ENCODE results near the gene UTF1.

UTF1 gene

GRCh38 chr10:133196936-133197758 is 32.9 kb upstream of the UTF1 start:
- no peak for DNase-seq (ENCODE audit: low read depth, low spot score)

DNA sequence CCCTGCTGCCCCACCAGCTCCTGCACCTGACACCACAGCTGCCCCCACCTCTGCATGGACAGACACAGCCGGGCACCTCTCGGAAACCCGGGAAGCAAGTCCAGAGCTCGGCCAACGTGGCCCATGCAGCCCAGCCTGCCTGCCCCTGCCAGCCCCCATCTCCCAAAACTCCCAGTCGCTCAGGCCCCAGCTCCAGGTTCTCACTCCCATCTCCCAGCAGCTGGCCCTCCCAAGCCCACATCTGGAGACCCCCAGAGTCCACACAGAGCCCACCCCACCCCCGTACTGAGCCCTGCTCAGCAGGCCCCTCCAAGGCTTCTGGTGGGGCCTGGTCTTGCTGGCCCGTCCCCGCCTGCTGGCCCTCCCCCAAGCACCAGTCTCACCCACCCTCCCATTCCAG is 32.2 kb upstream of the UTF1 start:
- no peak for DNase-seq (ENCODE audit: low read depth, low spot score)

GRCh38 chr10:133198206-133198605 is 31.8 kb upstream of the UTF1 start:
- no peak for DNase-seq (ENCODE audit: low read depth, low spot score)

DNA sequence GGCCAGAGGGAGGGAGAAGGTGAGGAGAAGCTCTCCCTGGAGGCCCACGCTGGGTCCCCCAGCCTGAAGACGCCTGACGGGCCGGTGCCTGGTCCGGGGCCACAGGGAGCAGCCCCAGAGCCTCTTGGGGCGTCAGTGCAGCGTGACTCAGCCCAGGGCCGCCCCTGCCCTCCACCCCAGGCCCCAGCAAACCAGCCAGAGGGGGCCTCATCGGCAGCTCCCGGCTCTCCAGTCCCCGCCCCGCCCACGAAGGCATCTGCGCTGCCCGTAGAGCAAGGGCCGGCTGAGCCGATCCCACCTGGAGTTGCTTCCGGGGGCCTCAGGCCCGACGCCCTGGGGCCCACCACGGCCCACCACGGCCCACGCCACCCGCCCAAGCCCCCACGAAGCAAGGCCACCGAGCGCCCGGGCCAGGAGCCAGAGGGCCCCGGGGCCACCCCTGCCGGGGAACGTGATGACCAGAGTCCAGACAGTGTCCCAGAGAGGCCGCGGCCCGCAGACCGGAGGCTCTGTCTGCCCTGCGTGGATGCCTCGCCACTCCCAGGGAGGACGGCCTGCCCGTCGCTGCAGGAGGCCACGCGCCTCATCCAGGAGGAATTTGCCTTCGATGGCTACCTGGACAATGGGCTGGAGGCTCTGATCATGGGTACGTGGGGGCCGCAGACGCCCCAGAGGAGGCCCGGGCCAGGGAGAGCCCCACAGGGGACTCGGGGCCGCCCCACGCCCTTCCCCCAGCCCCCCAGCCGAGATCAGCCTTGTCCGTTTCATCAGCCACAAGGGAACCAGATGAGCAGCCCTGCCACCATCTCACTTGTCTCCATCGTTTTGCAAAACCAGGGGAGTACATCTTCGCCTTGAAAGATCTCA is 31.2 kb upstream of the UTF1 start:
- DNase-seq (ENCODE audit: low read depth, low spot score): no peak

- DNase-seq (ENCODE audit: low read depth, low spot score): no peak
These were observed 30.5 kb upstream of the UTF1 start for GRCh38 chr10:133199488-133199885.

- no peak for DNase-seq (ENCODE audit: low read depth, low spot score)
These were observed 29.9 kb upstream of the UTF1 start for GRCh38 chr10:133199992-133200611.

GRCh38 chr10:133200621-133201031 is 29.4 kb upstream of the UTF1 start:
- DNase-seq (ENCODE audit: low read depth, low spot score): no peak

GRCh38 chr10:133201151-133201947 is 28.7 kb upstream of the UTF1 start:
- no peak for DNase-seq (ENCODE audit: low read depth, low spot score)

DNA sequence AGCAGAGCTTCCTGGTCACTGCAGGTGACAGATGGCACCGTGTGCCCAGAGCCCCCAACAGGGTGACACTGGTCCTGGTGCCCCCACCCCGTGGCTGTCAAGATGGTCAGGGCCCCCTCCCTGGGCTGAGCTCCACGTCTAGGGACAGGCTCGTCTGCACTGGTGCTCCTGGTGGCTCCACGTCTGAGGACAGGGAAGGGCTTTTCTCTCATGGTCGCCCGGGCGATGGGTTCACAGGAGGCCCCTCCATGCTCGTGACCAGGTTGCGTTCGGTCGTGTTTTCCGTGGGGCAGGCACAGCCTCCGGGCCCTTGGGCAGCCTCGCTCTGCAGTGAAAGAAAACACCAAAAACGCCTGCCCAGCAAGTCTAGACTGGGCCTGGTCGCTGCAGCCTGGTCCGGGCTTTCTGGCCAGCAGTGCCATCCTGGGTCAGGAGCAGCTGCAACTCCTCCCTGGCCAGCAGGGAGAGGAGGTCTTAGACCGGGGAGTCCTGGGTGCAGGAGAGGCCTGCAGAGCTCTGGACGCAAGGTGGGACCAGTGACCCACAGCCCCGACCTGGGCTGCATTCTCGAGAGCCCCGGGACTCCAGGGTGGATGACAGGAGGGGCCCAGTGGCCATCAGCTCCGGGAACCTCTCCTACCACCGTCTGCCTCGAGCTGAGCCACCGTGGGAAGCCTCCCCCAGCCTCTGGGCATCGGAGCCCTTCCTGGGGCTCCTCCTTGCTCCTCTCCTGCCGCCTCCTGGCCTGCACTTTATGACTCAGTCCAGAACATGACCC is 27.9 kb upstream of the UTF1 start:
- DNase-seq (ENCODE audit: low read depth, low spot score): no peak

DNA sequence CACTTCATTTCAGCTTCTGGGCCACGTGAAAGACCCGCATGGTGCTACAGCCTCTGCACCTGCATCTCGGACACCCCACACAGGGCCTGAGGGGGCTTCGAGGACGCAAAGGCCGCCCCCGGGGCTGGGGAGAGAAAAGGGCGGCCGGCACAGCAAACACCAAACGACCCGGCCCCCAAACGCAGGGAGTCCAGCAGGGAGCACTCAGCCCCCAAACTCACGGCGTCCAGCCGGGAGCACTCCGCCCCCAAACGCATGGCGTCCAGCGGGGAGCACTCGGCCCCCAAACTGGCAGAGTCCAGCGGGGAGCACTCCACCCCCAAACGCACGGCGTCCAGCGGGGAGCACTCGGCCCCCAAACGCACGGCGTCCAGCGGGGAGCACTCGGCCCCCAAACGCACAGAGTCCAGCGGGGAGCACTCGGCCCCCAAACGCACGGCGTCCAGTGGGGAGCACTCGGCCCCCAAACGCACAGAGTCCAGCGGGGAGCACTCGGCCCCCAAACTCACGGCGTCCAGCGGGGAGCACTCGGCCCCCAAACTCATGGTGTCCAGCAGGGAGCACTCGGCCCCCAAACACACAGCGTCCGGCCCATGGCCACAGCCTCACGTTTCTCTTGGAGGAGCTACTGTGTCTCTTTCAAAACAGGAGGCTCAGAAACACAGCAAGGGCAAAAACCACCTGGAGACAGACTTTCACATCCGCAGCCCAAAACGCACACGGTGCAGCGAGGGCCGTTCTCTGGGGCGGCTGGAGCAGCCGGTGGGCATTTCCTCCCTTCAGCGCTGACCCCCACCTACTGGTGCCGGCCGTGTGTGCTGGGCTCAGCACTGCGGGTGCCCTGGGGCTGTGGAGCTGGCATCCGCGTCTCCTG is 27.0 kb upstream of the UTF1 start:
- no peak for DNase-seq (ENCODE audit: low read depth, low spot score)

DNA sequence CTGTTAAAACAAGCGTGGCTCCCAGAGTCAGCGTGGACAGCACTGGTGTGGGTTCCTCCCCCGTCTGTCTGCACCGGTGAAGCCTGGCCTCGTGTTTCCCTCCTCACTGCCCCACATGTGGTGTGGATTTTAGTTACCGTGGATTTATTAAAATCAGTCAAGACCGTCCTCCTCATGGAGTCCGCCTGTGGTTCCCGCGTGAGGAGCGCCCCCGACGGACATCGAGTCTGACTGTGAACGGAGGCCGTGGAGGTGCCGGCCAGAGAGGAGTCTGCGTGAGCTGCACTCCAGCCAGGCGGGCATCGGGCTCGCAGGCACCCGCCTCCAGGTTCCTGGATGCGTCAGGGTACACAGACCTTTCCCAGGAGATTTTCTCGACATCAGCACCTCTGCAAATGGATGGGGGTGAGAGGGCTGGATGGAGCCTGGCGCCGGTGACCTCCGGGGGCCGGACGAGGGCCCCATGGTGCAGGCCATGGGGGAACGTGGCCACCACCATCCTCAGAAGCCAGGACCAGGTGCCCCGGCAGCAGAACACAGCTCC is 26.3 kb upstream of the UTF1 start:
- DNase-seq (ENCODE audit: low read depth, low spot score): no peak

- DNase-seq (ENCODE audit: low read depth, low spot score): no peak
These were observed 25.6 kb upstream of the UTF1 start for GRCh38 chr10:133204226-133205015.

DNA sequence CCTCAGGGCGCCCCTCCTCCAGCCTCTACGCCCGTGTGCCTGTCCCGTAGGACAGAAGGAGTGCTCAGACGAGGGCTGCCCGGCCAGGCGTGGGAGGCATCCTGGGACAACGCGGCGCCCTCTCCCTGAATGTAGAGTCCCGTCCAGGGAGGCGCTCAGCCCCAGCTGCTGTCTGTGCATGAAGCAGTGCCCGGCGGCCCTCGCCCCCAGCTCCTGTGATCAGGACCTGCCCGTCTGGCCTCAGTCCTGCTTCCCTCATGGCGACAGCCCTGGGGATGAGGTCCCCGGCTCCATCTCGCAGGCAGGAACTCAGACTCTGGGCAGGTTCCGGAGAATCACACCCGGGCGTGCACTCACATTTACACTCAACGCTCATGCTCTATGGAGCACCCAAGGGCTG is 24.9 kb upstream of the UTF1 start:
- DNase-seq (ENCODE audit: low read depth, low spot score): no peak

GRCh38 chr10:133206356-133207040 is 23.5 kb upstream of the UTF1 start:
- DNase-seq (ENCODE audit: low read depth, low spot score): no peak

DNA sequence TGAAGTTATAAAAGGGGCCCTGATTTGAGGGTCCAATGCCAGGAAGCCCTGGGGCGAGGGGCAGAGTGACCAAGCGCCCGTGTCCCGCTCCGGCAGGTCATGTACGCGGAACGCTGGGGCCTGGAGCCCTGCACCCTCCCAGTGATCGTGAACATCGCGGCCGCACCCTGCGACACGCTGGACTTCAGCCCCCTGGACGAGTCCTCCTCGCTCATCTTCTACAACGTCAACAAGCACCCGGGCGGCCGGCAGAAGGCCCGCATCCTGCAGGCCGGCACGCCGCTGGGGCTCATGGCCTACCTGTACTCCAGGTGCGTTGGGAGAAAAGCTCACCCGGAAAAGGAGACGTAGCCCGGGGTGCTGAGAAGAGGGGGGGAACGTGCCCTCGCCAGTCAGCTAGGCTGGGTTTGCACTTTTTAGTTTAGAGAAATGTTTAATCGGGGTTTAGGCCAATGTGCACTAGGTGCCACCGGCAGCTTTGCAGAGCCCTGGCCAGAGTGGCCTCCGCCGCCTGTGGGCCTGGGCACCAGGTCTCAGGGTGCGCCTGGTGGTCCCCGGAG is 22.9 kb upstream of the UTF1 start:
- no peak for DNase-seq (ENCODE audit: low read depth, low spot score)

- no peak for DNase-seq (ENCODE audit: low read depth, low spot score)
These were observed 22.4 kb upstream of the UTF1 start for GRCh38 chr10:133207627-133208026.

- no peak for DNase-seq (ENCODE audit: low read depth, low spot score)
These were observed 21.6 kb upstream of the UTF1 start for GRCh38 chr10:133208466-133208865.

DNA sequence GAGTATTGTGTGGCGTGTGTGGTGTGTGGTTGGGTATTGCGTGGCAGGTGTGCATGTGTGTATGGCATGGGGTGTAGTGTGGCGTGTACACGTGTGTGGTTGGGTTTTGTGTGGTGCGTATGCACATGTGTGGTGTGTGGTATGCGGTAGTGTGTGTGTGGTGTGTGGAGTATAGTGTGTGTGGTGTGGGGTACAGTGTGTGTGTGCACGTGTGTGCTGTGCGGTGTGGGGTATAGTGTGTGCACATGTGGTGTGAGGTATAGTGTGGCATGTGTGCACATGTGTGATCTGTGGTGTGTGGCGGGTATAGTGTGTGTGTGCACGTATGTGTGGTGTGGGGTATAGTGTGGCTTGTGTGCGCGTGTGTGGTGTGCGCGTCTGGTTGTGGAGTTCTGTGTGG is 20.9 kb upstream of the UTF1 start:
- DNase-seq (ENCODE audit: low read depth, low spot score): no peak
